ENCODE results near the gene HTR2A.

DNA sequence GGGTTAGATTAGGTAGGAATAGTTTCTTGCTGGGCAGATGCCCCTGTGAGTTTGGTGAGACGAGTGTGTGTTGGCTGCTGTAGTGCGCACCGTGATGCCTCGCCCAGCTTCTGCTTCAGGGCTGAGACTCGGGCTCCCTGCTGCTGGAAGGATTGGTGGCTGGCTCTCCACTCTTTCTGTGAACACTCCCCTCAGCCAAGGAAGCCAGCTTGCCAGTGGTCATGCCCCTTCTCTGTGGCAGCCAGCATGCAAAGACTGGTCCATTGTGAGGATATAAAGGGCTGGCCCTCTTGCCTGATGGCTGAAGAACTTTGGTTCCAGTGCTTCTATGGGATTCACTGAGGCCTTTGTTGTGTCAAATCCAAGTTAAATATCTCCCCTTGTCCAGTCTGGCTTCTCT is 2.9 kb upstream of the HTR2A start:
- TF ChIP-seq, protein P1, sequence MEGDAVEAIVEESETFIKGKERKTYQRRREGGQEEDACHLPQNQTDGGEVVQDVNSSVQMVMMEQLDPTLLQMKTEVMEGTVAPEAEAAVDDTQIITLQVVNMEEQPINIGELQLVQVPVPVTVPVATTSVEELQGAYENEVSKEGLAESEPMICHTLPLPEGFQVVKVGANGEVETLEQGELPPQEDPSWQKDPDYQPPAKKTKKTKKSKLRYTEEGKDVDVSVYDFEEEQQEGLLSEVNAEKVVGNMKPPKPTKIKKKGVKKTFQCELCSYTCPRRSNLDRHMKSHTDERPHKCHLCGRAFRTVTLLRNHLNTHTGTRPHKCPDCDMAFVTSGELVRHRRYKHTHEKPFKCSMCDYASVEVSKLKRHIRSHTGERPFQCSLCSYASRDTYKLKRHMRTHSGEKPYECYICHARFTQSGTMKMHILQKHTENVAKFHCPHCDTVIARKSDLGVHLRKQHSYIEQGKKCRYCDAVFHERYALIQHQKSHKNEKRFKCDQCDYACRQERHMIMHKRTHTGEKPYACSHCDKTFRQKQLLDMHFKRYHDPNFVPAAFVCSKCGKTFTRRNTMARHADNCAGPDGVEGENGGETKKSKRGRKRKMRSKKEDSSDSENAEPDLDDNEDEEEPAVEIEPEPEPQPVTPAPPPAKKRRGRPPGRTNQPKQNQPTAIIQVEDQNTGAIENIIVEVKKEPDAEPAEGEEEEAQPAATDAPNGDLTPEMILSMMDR (IDR thresholded peaks at IDR 0.05; ENCODE audit: poor library complexity, severe bottlenecking), result no peak
- no peak for TF ChIP-seq POLR2AphosphoS5 (IDR thresholded peaks at IDR 0.05)
- TF ChIP-seq, protein P2, sequence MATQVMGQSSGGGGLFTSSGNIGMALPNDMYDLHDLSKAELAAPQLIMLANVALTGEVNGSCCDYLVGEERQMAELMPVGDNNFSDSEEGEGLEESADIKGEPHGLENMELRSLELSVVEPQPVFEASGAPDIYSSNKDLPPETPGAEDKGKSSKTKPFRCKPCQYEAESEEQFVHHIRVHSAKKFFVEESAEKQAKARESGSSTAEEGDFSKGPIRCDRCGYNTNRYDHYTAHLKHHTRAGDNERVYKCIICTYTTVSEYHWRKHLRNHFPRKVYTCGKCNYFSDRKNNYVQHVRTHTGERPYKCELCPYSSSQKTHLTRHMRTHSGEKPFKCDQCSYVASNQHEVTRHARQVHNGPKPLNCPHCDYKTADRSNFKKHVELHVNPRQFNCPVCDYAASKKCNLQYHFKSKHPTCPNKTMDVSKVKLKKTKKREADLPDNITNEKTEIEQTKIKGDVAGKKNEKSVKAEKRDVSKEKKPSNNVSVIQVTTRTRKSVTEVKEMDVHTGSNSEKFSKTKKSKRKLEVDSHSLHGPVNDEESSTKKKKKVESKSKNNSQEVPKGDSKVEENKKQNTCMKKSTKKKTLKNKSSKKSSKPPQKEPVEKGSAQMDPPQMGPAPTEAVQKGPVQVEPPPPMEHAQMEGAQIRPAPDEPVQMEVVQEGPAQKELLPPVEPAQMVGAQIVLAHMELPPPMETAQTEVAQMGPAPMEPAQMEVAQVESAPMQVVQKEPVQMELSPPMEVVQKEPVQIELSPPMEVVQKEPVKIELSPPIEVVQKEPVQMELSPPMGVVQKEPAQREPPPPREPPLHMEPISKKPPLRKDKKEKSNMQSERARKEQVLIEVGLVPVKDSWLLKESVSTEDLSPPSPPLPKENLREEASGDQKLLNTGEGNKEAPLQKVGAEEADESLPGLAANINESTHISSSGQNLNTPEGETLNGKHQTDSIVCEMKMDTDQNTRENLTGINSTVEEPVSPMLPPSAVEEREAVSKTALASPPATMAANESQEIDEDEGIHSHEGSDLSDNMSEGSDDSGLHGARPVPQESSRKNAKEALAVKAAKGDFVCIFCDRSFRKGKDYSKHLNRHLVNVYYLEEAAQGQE (IDR thresholded peaks at IDR 0.05; ENCODE audit: borderline replicate concordance), result no peak
- no peak for TF ChIP-seq EZH2 (IDR thresholded peaks at IDR 0.05; ENCODE audit: borderline replicate concordance, insufficient read depth, low read length, poor library complexity, severe bottlenecking)
- TF ChIP-seq TAF1 (IDR thresholded peaks at IDR 0.05; ENCODE audit: low read depth), result no peak
- no peak for TF ChIP-seq RAD21 (conservative IDR thresholded peaks at IDR 0.05)
- TF ChIP-seq MXI1 (conservative IDR thresholded peaks at IDR 0.05; ENCODE audit: poor library complexity, severe bottlenecking), result no peak
- TF ChIP-seq SMC3 (conservative IDR thresholded peaks at IDR 0.05; ENCODE audit: poor library complexity), result no peak
- TF ChIP-seq EP300 (conservative IDR thresholded peaks at IDR 0.05; ENCODE audit: poor library complexity, severe bottlenecking), result no peak
